OCI-LY3 (cell line): ENCODE results near the gene TMEM135.
"Not testable (repeated sequence)": the region's sequence is repeated elsewhere in the genome, so short reads cannot be mapped to it uniquely, and the experiment has no call there.

ENCODE experiments used
- H2AFZ ChIP-seq: fragments of 200-600, 300-600 bp; shearing (Covaris generic); 2 replicates; pipeline ENCODE4 v1.6.0; 2014; ENCODE audit warnings: antibody characterized with exemption, low read depth, low read length
- H3K27ac ChIP-seq: fragments of 200-600, 300-600 bp; sonication (generic); 2 replicates; pipeline ENCODE4 v1.5.1; 2014; ENCODE audit warnings: mild to moderate bottlenecking, low read length, moderate library complexity, mixed read lengths
- H3K27me3 ChIP-seq: fragments of 200-600, 300-600 bp; sonication (generic); 2 replicates; pipeline ENCODE4 v1.6.1; 2014; ENCODE audit warnings: low read depth, low read length, mixed read lengths
- H3K36me3 ChIP-seq: fragments of 200-600, 300-600 bp; sonication (generic); replicated peaks from 2 replicates; pipeline ENCODE3; 2014; ENCODE audit warnings: low read depth, low read length, mixed read lengths
- H3K4me1 ChIP-seq: fragments of 300-600, 200-600 bp; sonication (generic); 2 replicates; pipeline ENCODE4 v1.6.1; 2014; ENCODE audit warnings: low read length, mixed read lengths
- H3K4me2 ChIP-seq: fragments of 200-600, 300-600 bp; sonication (generic); 2 replicates; pipeline ENCODE4 v1.6.1; 2014; ENCODE audit warnings: low read length, mixed read lengths
- H3K4me3 ChIP-seq: fragments of 300-600, 200-600 bp; sonication (generic); 2 replicates; pipeline ENCODE4 v1.5.1; 2014; ENCODE audit warnings: antibody characterized with exemption, mild to moderate bottlenecking, low read length, moderate library complexity
- H3K79me2 ChIP-seq: fragments of 300-600, 200-600 bp; shearing (Covaris generic); 2 replicates; pipeline ENCODE4 v1.6.1; 2014; ENCODE audit warnings: mild to moderate bottlenecking, low read length, mixed read lengths
- H3K9ac ChIP-seq: fragments of 300-600, 200-600 bp; shearing (Covaris generic); 2 replicates; pipeline ENCODE4 v1.6.0; 2014; ENCODE audit warnings: mild to moderate bottlenecking, low read length, moderate library complexity
- H3K9me3 ChIP-seq: fragments of 200-600, 300-600 bp; shearing (Covaris generic); 2 replicates; pipeline ENCODE4 v1.6.1; 2014; ENCODE audit warnings: low read length, mixed read lengths; ENCODE audit not compliant: insufficient read depth
- H4K20me1 ChIP-seq: fragments of 200-600, 300-600 bp; sonication (generic); 2 replicates; pipeline ENCODE4 v1.6.1; 2016; ENCODE audit warnings: low read length, mixed read lengths; ENCODE audit not compliant: insufficient read depth
- CTCF ChIP-seq: fragments of 200-600, 300-600 bp; sonication (generic); IDR thresholded peaks from 2 replicates; pipeline ENCODE4 v1.5.1; 2014; ENCODE audit warnings: antibody characterized with exemption, low read length, low read depth
- EZH2phosphoT487 ChIP-seq: fragments of 200-600 bp; shearing (Covaris generic); IDR thresholded peaks from 2 replicates; pipeline ENCODE4 v1.6.1; 2018; ENCODE audit warnings: antibody characterized with exemption, mixed run types, low read depth

TMEM135 gene

GRCh38 chr11:86991341-86991740, 46.4 kb upstream of the TMEM135 start:
- peaks cover 2% of the 10 kb centered on the region; the same call in 1 of the 2 replicates for H3K4me1 ChIP-seq
- TF ChIP-seq EZH2phosphoT487 = no peak
- TF ChIP-seq CTCF = no peak
- H3K4me2 ChIP-seq = no peak overlapping the region
- no peaks in the 10 kb centered on the region for H3K36me3 ChIP-seq
- no peaks in the 10 kb centered on the region for H4K20me1 ChIP-seq
- peaks cover 16% of the 10 kb centered on the region; the same call in 1 of the 2 replicates for H3K27me3 ChIP-seq
- H3K4me3 ChIP-seq = no peak overlapping the region
- no peak overlapping the region for H3K9ac ChIP-seq
- no peak overlapping the region for H3K27ac ChIP-seq
- no peaks in the 10 kb centered on the region for H3K9me3 ChIP-seq
- no peaks in the 10 kb centered on the region for H3K79me2 ChIP-seq
- H2AFZ ChIP-seq = no peak overlapping the region

- not testable (repeated sequence) for H3K4me3 ChIP-seq, H3K9ac ChIP-seq, H3K9me3 ChIP-seq, H3K4me2 ChIP-seq, H3K36me3 ChIP-seq, H3K4me1 ChIP-seq, H4K20me1 ChIP-seq, H3K79me2 ChIP-seq, H2AFZ ChIP-seq, H3K27ac ChIP-seq
- peaks cover 16% of the 10 kb centered on the region; the same call in 1 of the 2 replicates for H3K27me3 ChIP-seq
Measured at GRCh38 chr11:86992340-86992739, 45.4 kb upstream of the TMEM135 start.

GRCh38 chr11:86993031-86993430, 44.7 kb upstream of the TMEM135 start:
- TF ChIP-seq CTCF (no peak), EZH2phosphoT487 (no peak)
- Histone ChIP-seq H2AFZ (no peak overlapping the region), H3K4me3 (no peak overlapping the region), H3K9ac (no peak overlapping the region), H3K36me3 (no peaks in the 10 kb centered on the region), H4K20me1 (no peaks in the 10 kb centered on the region), H3K9me3 (no peaks in the 10 kb centered on the region), H3K79me2 (no peaks in the 10 kb centered on the region), H3K27me3 (peaks cover 16% of the 10 kb centered on the region; the same call in 1 of the 2 replicates), H3K4me1 (peaks cover 2% of the 10 kb centered on the region; the same call in 1 of the 2 replicates), H3K4me2 (no peak overlapping the region), H3K27ac (no peak overlapping the region)

GRCh38 chr11:86996953-86997570, 40.7 kb upstream of the TMEM135 start:
- Histone ChIP-seq H2AFZ (no peak overlapping the region; the same call in 1 of the 2 replicates), H3K4me1 (peaks cover 2% of the 10 kb centered on the region; the same call in 1 of the 2 replicates), H3K9ac (no peak overlapping the region)

More at GRCh38 chr11:86996953-86997570, 40.7 kb upstream of the TMEM135 start:
- H3K79me2 ChIP-seq = no peaks in the 10 kb centered on the region
- no peaks in the 10 kb centered on the region for H3K36me3 ChIP-seq
- no peaks in the 10 kb centered on the region for H3K9me3 ChIP-seq
- H3K4me2 ChIP-seq = no peak overlapping the region
- TF ChIP-seq CTCF (no peak), EZH2phosphoT487 (no peak)
- no peaks in the 10 kb centered on the region for H4K20me1 ChIP-seq
- no peak overlapping the region for H3K4me3 ChIP-seq
- no peak overlapping the region for H3K27ac ChIP-seq
- no peaks in the 10 kb centered on the region for H3K27me3 ChIP-seq
